GM18498 (cell line): ENCODE measurements around the gene BRD4.
A peak's percentile ranks its signal among the peaks of the same experiment; 100 is the strongest.
"Not testable (repeated sequence)": the region's sequence is repeated elsewhere in the genome, so short reads cannot be mapped to it uniquely, and the experiment has no call there.

Experiments used
- ATAC-seq: cut with Tn5 transposase; IDR thresholded peaks from one replicate; pipeline ENCODE4 v1.9.1; 2021; ENCODE audit warnings: mild to moderate bottlenecking, moderate library complexity; ENCODE audit not compliant: unreplicated experiment

BRD4 gene

DNA sequence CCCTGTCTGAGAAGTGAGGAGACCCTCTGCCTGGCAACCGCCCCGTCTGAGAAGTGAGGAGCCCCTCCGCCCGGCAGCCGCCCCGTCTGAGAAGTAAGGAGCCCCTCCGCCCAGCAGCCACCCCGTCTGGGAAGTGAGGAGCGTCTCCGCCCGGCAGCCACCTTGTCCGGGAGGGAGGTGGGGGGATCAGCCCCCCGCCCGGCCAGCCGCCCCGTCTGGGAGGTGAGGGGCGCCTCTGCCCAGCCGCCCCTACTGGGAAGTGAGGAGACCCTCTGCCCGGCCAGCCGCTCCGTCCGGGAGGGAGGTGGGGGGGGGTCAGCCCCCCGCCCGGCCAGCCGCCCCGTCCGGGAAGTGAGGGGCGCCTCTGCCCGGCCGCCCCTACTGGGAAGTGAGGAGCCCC, 30.7 kb upstream of the BRD4 start:
- ATAC-seq = not testable (repeated sequence)

DNA sequence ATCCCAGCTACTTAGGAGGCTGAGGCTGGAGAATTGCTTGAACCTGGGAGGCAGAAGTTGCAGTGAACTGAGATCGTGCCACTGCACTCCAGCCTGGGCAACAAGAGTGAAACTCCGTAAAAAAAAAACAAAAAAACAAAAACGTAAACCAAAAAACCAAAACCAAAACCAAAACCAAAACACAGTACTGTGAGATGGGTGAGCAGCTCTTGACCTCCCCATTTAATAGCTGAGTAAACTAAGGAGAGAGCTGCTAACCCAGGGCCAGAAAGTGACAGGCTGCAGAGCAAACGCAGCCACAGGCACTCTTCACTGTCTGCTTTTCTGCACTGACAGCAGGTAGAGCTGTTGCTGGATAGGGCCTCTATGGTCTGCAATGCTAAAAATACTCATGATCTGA, 27.7 kb upstream of the BRD4 start:
- not testable (repeated sequence) for ATAC-seq

DNA sequence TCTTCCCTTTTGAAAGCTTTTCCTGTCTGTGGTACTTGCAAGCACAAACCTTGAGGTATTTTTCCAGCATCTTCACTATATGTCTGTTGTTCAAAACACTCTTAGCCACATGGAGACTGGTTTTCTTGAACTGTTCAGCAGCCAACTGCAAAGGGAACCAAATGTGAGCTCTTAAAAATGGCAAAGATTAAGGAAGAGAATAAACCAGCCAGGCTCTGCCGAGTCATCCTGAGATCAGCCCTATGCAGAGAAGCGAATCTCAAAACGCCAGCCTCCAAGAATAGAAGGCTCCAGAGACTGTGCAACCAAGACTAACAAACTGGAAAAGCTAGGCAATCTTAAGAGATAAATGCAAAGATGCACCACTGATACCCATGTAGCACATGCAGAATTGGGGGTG, 26.6 kb upstream of the BRD4 start:
- ATAC-seq = no peak

DNA sequence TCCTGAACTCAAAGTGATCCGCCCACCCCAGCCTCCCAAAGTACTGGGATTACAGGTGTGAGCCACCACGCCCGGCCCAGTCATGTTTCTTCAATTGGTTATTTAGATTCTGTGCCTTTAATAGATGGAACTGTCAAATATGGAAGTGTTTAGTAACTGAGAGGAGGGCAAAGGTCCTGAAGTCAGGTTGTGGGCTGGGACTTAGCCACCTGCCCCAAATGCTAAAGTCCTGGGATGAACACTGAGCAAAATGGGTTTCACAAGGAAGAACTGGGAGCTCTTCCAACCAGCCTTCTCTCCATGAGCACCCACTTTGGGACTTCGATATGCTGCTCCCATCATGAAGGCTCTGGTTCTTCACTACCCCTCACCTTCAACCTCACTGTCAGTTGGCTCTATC, 25.6 kb upstream of the BRD4 start:
- ATAC-seq = no peak

- no peak for ATAC-seq
These were observed 22.4 kb upstream of the BRD4 start for GRCh38 chr19:15354566-15355296.

GRCh38 chr19:15353908-15354307, 21.6 kb upstream of the BRD4 start:
- ATAC-seq = no peak

GRCh38 chr19:15352535-15352934, 20.2 kb upstream of the BRD4 start:
- not testable (repeated sequence) for ATAC-seq

DNA sequence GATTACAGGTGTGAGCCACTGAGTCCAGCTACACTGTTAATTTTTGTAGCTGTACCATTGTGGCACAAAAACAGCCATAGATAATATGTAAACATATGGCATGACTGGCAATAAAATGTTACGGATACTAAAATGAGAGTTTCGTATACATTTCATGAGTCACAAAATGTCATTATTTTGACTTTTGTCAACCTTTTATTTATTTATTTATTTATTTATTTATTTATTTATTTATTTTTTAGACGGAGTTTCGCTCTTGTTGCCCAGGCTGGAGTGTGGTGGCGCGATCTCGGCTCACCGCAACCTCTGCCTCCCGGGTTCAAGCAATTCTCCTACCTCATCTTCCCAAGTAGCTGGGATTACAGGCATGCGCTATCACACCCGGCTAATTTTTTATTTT, 9.0 kb upstream of the BRD4 start:
- ATAC-seq = not testable (repeated sequence)

GRCh38 chr19:15340086-15340485, 7.7 kb upstream of the BRD4 start:
- no peak for ATAC-seq

GRCh38 chr19:15337202-15337601, 4.9 kb upstream of the BRD4 start:
- no peak for ATAC-seq

GRCh38 chr19:15335992-15336391, 3.7 kb upstream of the BRD4 start:
- not testable (repeated sequence) for ATAC-seq

GRCh38 chr19:15331419-15332310, 674 bp downstream of the BRD4 start:
- ATAC-seq = peak; percentile 44

- ATAC-seq = no peak
These were observed 1.4 kb downstream of the BRD4 start for GRCh38 chr19:15330801-15331418.

- ATAC-seq = no peak
These were observed 4.0 kb downstream of the BRD4 start for GRCh38 chr19:15328312-15328711.

- no peak for ATAC-seq
These were observed 7.4 kb downstream of the BRD4 start for GRCh38 chr19:15324791-15325519.

GRCh38 chr19:15323496-15324235, 8.7 kb downstream of the BRD4 start:
- no peak for ATAC-seq

GRCh38 chr19:15321739-15322138, 10.6 kb downstream of the BRD4 start:
- ATAC-seq = no peak

DNA sequence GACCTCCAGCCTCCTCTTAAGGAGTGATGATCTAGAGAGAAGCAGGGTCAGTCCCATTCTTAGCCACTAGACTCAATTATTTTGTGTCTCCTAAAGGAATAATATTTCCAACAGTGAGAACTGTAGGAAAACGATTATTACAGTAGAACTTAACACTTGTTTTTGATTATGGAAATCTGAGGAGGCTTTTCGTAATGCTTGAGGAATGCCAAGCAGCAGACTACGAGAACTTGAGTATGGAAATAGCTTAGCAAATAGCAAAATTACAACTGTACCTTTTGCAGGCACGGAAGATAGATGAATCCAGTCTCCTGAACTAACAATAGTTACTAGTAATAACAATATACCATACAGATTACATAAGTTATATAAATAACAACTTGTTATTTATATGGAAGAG, 12.2 kb downstream of the BRD4 start:
- no peak for ATAC-seq

GRCh38 chr19:15318241-15318691, 14.1 kb downstream of the BRD4 start:
- no peak for ATAC-seq

DNA sequence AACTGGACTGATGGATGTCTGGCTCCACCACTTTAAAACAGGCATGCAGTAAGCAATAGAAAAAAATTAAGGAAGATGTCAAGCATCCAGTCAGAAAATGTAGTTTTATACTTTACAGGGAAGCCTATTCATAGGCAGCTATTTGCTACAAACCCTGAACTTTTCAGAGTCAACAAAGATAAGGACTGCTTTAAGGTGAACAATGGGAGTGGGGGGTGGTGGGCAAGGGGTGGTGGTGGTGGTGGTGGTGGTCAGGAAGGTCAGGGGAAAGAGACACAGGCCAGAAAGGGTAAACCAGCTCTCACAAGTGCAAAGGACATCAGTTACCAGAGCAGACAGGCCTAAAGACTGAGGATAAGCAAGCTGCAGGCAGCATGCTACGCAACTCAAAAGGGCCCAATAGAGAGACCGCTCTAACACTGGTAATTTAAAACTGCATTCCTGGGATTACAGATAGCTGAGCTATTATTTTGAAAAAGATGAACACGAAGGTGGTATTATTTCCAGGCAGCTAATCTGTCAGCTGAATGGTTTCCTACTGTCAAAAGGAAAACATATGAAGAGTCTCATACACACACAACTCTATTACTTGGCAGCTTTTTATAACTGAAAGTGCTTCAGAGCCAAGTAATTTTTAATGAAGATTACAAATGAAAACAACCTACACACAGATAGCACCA, 14.8 kb downstream of the BRD4 start:
- no peak for ATAC-seq
